Measurements from ENCODE around the gene GRIN2C. TPM values are rescaled to one million over a fixed set of nuclear protein-coding genes. Genes with fewer than 3 reads are reported as not detected.

Gene GRIN2C
- polyA plus RNA-seq, 3 donors from 2014 or later, result 0.66 TPM; not detected in 2

- no peak for DNase-seq
- Mint-ChIP-seq H3K36me3 (peaks cover 17 to 50% (median 19%) of the 10 kb centered on the region in 3 donors), H3K27me3 (ENCODE audit: low read depth in 3 of 3) (no peaks in the 10 kb centered on the region), H3K27ac (no peak overlapping the region), H3K4me3 (no peak overlapping the region), H3K4me1 (peaks cover 5 to 6% of the 10 kb centered on the region in 2 donors), H3K9me3 (no peaks in the 10 kb centered on the region)
These were observed 63.5 kb downstream of the GRIN2C start for GRCh38 chr17:74796211-74796610.

- no peak for DNase-seq
- peaks cover 12 to 13% of the 10 kb centered on the region in 2 donors for H3K4me1 Mint-ChIP-seq
- H3K27ac Mint-ChIP-seq, result no peak overlapping the region
- no peaks in the 10 kb centered on the region for H3K9me3 Mint-ChIP-seq
- no peaks in the 10 kb centered on the region for H3K27me3 Mint-ChIP-seq (ENCODE audit: low read depth in 3 of 3)
- H3K36me3 Mint-ChIP-seq, result peaks cover 18 to 47% (median 19%) of the 10 kb centered on the region in 3 donors
- H3K4me3 Mint-ChIP-seq, result no peak overlapping the region
These were observed 64.2 kb downstream of the GRIN2C start for GRCh38 chr17:74795327-74796020.

- peaks cover 18 to 32% (median 20%) of the 10 kb centered on the region in 3 donors for H3K36me3 Mint-ChIP-seq
- H3K4me1 Mint-ChIP-seq, result peaks cover 13 to 14% of the 10 kb centered on the region in 2 donors
- H3K27ac Mint-ChIP-seq, result no peak overlapping the region
- no peak for DNase-seq
- no peak overlapping the region for H3K4me3 Mint-ChIP-seq
- no peaks in the 10 kb centered on the region for H3K27me3 Mint-ChIP-seq (ENCODE audit: low read depth in 3 of 3)
- no peaks in the 10 kb centered on the region for H3K9me3 Mint-ChIP-seq
These were observed 67.0 kb downstream of the GRIN2C start for GRCh38 chr17:74792586-74793105.

Other genes starting within 250 kb of the GRIN2C start
- under 1 TPM in 2 of 3 donors, not detected in 1; 0.28 to 0.79 TPM for gene CD300E, start 236.1 kb downstream of the GRIN2C start, polyA plus RNA-seq
- gene CD300LF, start 147.0 kb downstream of the GRIN2C start, polyA plus RNA-seq, result 1 to 10 TPM; 1.9 to 4.2 (median 2.0) TPM
- 100 to 1,000 TPM; 208 to 218 (median 212) TPM for gene RAB37, start 122.6 kb downstream of the GRIN2C start, polyA plus RNA-seq
- 1,000 to 10,000 TPM in 1 of 3 donors, 100 to 1,000 TPM in 2; 566 to 1,121 (median 751) TPM for gene NHERF1, start 111.3 kb downstream of the GRIN2C start, polyA plus RNA-seq
- gene NAT9, start 83.5 kb downstream of the GRIN2C start, polyA plus RNA-seq, result 10 to 100 TPM in 1 of 3 donors, 1 to 10 TPM in 2; 4.3 to 11.2 (median 6.3) TPM
- 10 to 100 TPM in 1 of 3 donors, 1 to 10 TPM in 2; 3.9 to 10.3 (median 8.0) TPM for gene FDXR, start 13.1 kb upstream of the GRIN2C start, polyA plus RNA-seq
- not detected for gene FADS6, start 33.7 kb upstream of the GRIN2C start, polyA plus RNA-seq
- gene USH1G, start 63.4 kb upstream of the GRIN2C start, polyA plus RNA-seq, result not detected
- gene OTOP2, start 64.4 kb upstream of the GRIN2C start, polyA plus RNA-seq, result not detected
- gene OTOP3, start 76.0 kb upstream of the GRIN2C start, polyA plus RNA-seq, result not detected
- under 1 TPM in 2 of 3 donors, not detected in 1; 0.34 to 0.94 TPM for gene HID1, start 112.9 kb upstream of the GRIN2C start, polyA plus RNA-seq
- not detected for gene CDR2L, start 127.7 kb upstream of the GRIN2C start, polyA plus RNA-seq
- 10 to 100 TPM; 32.4 to 52.3 (median 47.1) TPM for gene MRPL58, start 152.8 kb upstream of the GRIN2C start, polyA plus RNA-seq
- 100 to 1,000 TPM; 257 to 366 (median 261) TPM for gene ATP5PD, start 187.1 kb upstream of the GRIN2C start, polyA plus RNA-seq
- 1 to 10 TPM; 2.3 to 6.0 (median 4.4) TPM for gene KCTD2, start 187.3 kb upstream of the GRIN2C start, polyA plus RNA-seq
- 1 to 10 TPM; 1.5 to 2.1 (median 1.5) TPM for gene SLC16A5, start 228.1 kb upstream of the GRIN2C start, polyA plus RNA-seq